GM12878 (cell line): ENCODE measurements around the gene GHRL.

Experiments
- ATF2 ChIP-seq: IDR thresholded peaks from 2 replicates; pipeline ENCODE4 v1.6.1; 2012; ENCODE audit warnings: low read length, inconsistent platforms
- POLR2A ChIP-seq: IDR thresholded peaks from 2 replicates; pipeline ENCODE4 v1.6.1; 2011; ENCODE audit warnings: low read depth, mild to moderate bottlenecking, low read length
- POLR2AphosphoS5 ChIP-seq: IDR thresholded peaks from 2 replicates; pipeline ENCODE4 v1.6.1; 2011; ENCODE audit warnings: mild to moderate bottlenecking, low read length, inconsistent platforms
- SMC3 ChIP-seq: IDR thresholded peaks from 2 replicates; pipeline ENCODE4 v1.6.1; 2011; ENCODE audit warnings: low read length, improper control_type of control experiment, borderline replicate concordance
- SP1 ChIP-seq: IDR thresholded peaks from one replicate; pipeline ENCODE4 v1.6.1; 2011; ENCODE audit warnings: low read depth, low read length

GRCh38 chr3:10299175-10299574 lies 6.4 kb upstream of the GHRL start:
- TF ChIP-seq SP1 = no peak
- TF ChIP-seq SMC3 = no peak
- TF ChIP-seq ATF2 = no peak
- TF ChIP-seq POLR2AphosphoS5 = no peak
- no peak for TF ChIP-seq POLR2A
